CD8-positive, alpha-beta memory T cell (primary cell): ENCODE data around the gene GAS6. TPM values are rescaled to one million over a fixed set of nuclear protein-coding genes. Genes with fewer than 3 reads are reported as not detected.
"Not testable (repeated sequence)": the region's sequence is repeated elsewhere in the genome, so short reads cannot be mapped to it uniquely, and the experiment has no call there.

Experiments used
- CTCF ChIA-PET: fragments of 350-600 bp; sonication (Branson Sonifier 250); formaldehyde crosslinking; loops from one replicate; lab custom pipeline; 2021; ENCODE audit warnings: antibody characterized with exemption; lab: Charles Lee
- POLR2A ChIA-PET: fragments of 350-600 bp; sonication (Branson Sonifier 250); formaldehyde crosslinking; loops from one replicate; lab custom pipeline; 2021; ENCODE audit warnings: antibody characterized with exemption; lab: Charles Lee
- DNase-seq, 5 donors: peaks; one replicate each; pipeline versions ENCODE4 v3.0.0 to v3.0.0-alpha.2; 2020 to 2022; ENCODE audit warnings: mixed read lengths in 1 of 5
- H3K27ac ChIP-seq: one replicate; pipeline ENCODE4 v1.7.0; 2013; ENCODE audit warnings: low read depth, mild to moderate bottlenecking, low read length, moderate library complexity
- H3K27me3 ChIP-seq: 2 replicates; pipeline ENCODE4 v1.7.0; 2013; ENCODE audit warnings: low read length, mild to moderate bottlenecking; ENCODE audit not compliant: insufficient read depth, poor library complexity, severe bottlenecking
- H3K36me3 ChIP-seq: 2 replicates; pipeline ENCODE4 v1.7.0; 2013; ENCODE audit warnings: mild to moderate bottlenecking, low read length, moderate library complexity; ENCODE audit not compliant: insufficient read depth
- H3K4me1 ChIP-seq: 2 replicates; pipeline ENCODE4 v1.7.0; 2013; ENCODE audit warnings: mild to moderate bottlenecking, low read length, moderate library complexity; ENCODE audit not compliant: insufficient read depth
- H3K4me3 ChIP-seq: 2 replicates; pipeline ENCODE4 v1.7.0; 2013; ENCODE audit warnings: mild to moderate bottlenecking, low read length
- H3K9me3 ChIP-seq: 2 replicates; pipeline ENCODE4 v1.7.0; 2013; ENCODE audit warnings: mild to moderate bottlenecking, low read length
- H3K27ac Mint-ChIP-seq, 8 donors: one replicate each; pipeline ENCODE4 v1.8.0; 2020 to 2021; ENCODE audit warnings: mixed read lengths in 8 of 8, mild to moderate bottlenecking in 6 of 8, inconsistent platforms in 3 of 8, moderate library complexity in 3 of 8
- H3K27me3 Mint-ChIP-seq, 2 donors: one replicate each; pipeline ENCODE4 v1.8.0; 2020 to 2021; ENCODE audit warnings: mixed read lengths in 2 of 2, mild to moderate bottlenecking in 1 of 2, moderate library complexity in 1 of 2
- H3K36me3 Mint-ChIP-seq, 3 donors: one replicate each; pipeline ENCODE4 v1.8.0; 2020 to 2021; ENCODE audit warnings: mixed read lengths in 3 of 3, inconsistent platforms in 1 of 3, mild to moderate bottlenecking in 1 of 3
- H3K4me1 Mint-ChIP-seq, 3 donors: one replicate each; pipeline ENCODE4 v1.8.0; 2020 to 2021; ENCODE audit warnings: mixed read lengths in 3 of 3, inconsistent platforms in 1 of 3, mild to moderate bottlenecking in 1 of 3
- H3K4me3 Mint-ChIP-seq, 7 donors: one replicate each; pipeline ENCODE4 v1.8.0; 2020 to 2021; ENCODE audit warnings: mixed read lengths in 7 of 7, mild to moderate bottlenecking in 6 of 7, moderate library complexity in 4 of 7, inconsistent platforms in 2 of 7
- H3K9me3 Mint-ChIP-seq, 5 donors: one replicate each; pipeline ENCODE4 v1.8.0; 2020 to 2022; ENCODE audit warnings: mixed read lengths in 5 of 5, mild to moderate bottlenecking in 3 of 5, moderate library complexity in 2 of 5, inconsistent platforms in 1 of 5
- polyA plus RNA-seq: library from polyadenylated mRNA; unstranded; fragments of 300-500 nt; fragmentation: Illumina TruSeq; gene quantifications from one replicate; pipeline ENCODE4 v1.2.3, GENCODE V29; 2021
- total RNA-seq, 2 experiments: library from RNA; stranded (reverse); gene quantifications; one replicate each; pipeline ENCODE4 v1.2.3, GENCODE V29; 2021

GAS6 gene
- total and polyA plus RNA-seq, 3 experiments from 2014 or later = 0.42 to 0.50 (median 0.47) TPM

DNA sequence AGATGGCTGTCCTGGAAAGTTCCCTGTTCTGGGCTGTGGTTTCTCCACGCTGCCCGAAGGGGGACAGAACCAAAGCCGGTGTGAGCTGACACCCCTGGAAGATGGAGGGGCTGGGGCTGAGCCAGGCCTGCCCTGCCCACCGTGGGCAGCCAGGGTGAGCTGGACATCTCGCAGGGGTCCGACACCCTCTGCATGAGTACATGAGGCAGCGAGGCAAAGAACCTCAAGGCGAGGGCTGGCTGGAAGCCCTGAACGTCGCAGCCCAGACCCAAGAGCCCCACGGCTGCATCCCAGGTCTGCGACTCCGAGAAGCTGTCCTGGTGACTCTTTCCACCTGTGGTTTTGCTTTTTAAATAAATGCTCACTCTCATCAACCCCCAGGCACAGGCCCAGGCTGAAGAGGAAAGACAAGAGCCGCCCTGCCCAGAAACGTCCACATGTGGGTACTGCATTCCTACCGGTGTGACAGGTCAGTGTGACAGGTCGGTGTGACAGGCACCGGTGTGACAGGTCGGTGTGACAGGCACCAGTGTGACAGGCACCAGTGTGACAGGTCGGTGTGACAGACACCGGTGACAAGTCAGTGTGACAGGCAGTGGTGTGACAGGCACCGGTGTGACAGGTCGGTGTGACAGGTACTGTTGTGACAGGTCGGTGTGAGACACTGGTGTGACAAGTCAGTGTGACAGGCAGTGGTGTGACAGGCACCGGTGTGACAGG lies 30.6 kb downstream of the GAS6 start:
- Histone ChIP-seq H3K27ac (no peak overlapping the region), H3K27me3 (no peaks in the 10 kb centered on the region), H3K36me3 (no peaks in the 10 kb centered on the region), H3K4me3 (no peak overlapping the region), H3K9me3 (no peaks in the 10 kb centered on the region), H3K4me1 (no peaks in the 10 kb centered on the region)
- H3K9me3 Mint-ChIP-seq = no peaks in the 10 kb centered on the region
- no peak overlapping the region for H3K4me3 Mint-ChIP-seq
- DNase-seq = no peak
- H3K36me3 Mint-ChIP-seq = peaks cover 0 to 2% (median 1%) of the 10 kb centered on the region in 3 donors
- no peaks in the 10 kb centered on the region for H3K4me1 Mint-ChIP-seq
- CTCF ChIA-PET = no interaction called here
- POLR2A ChIA-PET = no interaction called here
- peak overlapping the region in 1 of 8 donors; percentile 24 for H3K27ac Mint-ChIP-seq
- peaks cover 0 to 4% of the 10 kb centered on the region in 2 donors for H3K27me3 Mint-ChIP-seq

DNA sequence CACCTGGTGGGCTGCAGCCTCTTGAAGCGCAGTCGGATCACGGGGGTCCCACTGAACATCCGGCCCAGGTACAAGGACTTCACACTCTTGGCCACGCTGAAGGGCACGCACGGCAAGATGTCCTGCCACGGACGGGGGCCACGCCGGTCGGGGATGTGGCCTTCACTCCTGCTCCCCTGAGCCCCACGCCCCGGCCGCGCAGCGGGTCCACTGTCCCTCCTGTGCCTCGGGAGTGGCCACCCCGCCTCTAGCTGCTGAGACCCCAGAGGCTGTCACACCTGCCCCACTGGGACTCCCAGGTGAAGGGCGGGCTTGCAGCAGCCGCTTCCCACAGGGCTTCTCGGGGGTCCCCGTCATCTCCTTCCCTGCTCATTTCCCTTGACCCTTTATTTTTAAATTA lies 31.2 kb downstream of the GAS6 start:
- Histone ChIP-seq H3K4me1 (no peaks in the 10 kb centered on the region), H3K27ac (no peak overlapping the region), H3K9me3 (no peaks in the 10 kb centered on the region), H3K27me3 (no peaks in the 10 kb centered on the region), H3K36me3 (no peaks in the 10 kb centered on the region), H3K4me3 (no peak overlapping the region)
- no peaks in the 10 kb centered on the region for H3K9me3 Mint-ChIP-seq
- H3K4me1 Mint-ChIP-seq = no peaks in the 10 kb centered on the region
- POLR2A ChIA-PET = no interaction called here
- CTCF ChIA-PET = no interaction called here
- no peak for DNase-seq
- H3K27me3 Mint-ChIP-seq = peaks cover 0 to 4% of the 10 kb centered on the region in 2 donors
- no peak overlapping the region for H3K4me3 Mint-ChIP-seq
- no peak overlapping the region for H3K27ac Mint-ChIP-seq
- peaks cover 0 to 2% (median 1%) of the 10 kb centered on the region in 3 donors for H3K36me3 Mint-ChIP-seq

DNA sequence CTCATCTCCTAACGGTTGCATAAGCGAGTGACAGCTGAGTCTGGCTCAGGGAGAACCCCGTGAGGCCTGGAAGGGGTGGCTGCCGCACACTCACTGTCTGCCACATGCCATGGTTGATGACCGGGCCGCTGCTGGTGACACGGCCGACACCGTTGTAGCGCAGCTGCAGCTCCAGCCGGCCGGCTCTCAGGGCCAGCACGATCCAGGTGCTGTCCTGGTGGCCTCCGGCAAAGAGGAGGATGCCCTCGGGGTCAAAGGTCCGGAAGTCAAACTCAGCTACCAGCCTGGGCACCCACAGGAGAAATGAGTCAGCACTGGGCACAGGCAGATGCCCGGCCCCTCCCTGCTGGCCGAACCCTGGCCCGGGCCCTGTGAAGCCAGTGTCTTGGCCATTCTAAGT lies 31.7 kb downstream of the GAS6 start:
- no peak overlapping the region for H3K4me3 ChIP-seq
- no peak overlapping the region for H3K27ac Mint-ChIP-seq
- no peaks in the 10 kb centered on the region for H3K27me3 ChIP-seq
- no peaks in the 10 kb centered on the region for H3K9me3 ChIP-seq
- no peaks in the 10 kb centered on the region for H3K36me3 ChIP-seq
- peaks cover 0 to 4% of the 10 kb centered on the region in 2 donors for H3K27me3 Mint-ChIP-seq
- H3K4me1 Mint-ChIP-seq = no peaks in the 10 kb centered on the region
- ChIA-PET POLR2A (no interaction called here), CTCF (no interaction called here)
- no peaks in the 10 kb centered on the region for H3K4me1 ChIP-seq
- no peaks in the 10 kb centered on the region for H3K9me3 Mint-ChIP-seq
- no peak overlapping the region for H3K4me3 Mint-ChIP-seq
- peaks cover 0 to 2% (median under 1%) of the 10 kb centered on the region in 3 donors for H3K36me3 Mint-ChIP-seq
- DNase-seq = no peak
- H3K27ac ChIP-seq = no peak overlapping the region

DNA sequence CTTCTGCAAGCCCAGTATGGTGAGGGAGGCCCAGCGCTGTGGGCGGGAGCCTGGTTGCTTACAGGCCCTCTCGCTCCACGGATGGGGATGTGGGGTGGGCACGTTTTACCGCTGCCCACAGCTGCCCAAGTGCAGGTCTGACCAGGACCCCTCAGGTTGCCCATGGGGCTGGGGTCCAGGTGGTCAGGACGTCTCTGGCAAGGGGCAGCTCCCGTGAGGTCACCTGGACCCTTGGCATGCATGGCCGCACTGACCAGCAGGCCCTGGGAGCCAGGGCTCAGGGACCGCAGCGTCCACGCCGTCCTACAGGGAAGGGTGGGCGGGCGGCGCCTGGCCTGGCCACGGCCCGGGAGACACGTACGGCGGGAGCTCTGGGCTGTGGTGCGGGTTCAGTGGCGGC lies 32.8 kb downstream of the GAS6 start:
- no peaks in the 10 kb centered on the region for H3K4me1 ChIP-seq
- no peaks in the 10 kb centered on the region for H3K36me3 ChIP-seq
- H3K27ac Mint-ChIP-seq = no peak overlapping the region
- no peaks in the 10 kb centered on the region for H3K9me3 Mint-ChIP-seq
- H3K4me3 Mint-ChIP-seq = no peak overlapping the region
- no peaks in the 10 kb centered on the region for H3K4me1 Mint-ChIP-seq
- no peak overlapping the region for H3K4me3 ChIP-seq
- ChIA-PET CTCF (no interaction called here), POLR2A (no interaction called here)
- no peak for DNase-seq
- H3K27me3 Mint-ChIP-seq = peaks cover 0 to 2% of the 10 kb centered on the region in 2 donors
- H3K36me3 Mint-ChIP-seq = peaks cover 0 to 2% (median 0%) of the 10 kb centered on the region in 3 donors
- no peaks in the 10 kb centered on the region for H3K9me3 ChIP-seq
- H3K27me3 ChIP-seq = no peaks in the 10 kb centered on the region
- H3K27ac ChIP-seq = no peak overlapping the region

DNA sequence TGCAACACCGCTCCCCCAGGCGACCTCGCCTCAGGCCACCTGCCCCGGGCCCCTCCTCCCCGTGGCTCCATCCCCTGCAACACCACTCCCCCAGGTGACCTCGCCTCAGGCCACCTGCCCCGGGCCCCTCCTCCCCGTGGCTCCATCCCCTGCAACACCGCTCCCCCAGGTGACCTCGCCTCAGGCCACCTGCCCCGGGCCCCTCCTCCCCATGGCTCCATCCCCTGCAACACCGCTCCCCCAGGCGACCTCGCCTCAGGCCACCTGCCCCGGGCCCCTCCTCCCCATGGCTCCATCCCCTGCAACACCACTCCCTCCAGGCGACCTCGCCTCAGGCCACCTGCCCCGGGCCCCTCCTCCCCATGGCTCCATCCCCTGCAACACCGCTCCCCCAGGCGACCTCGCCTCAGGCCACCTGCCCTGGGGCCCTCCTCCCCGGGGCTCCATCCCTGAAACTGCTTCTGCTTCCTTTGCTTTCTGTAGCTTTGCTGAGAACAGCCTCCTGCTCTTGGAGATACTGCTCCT lies 33.4 kb downstream of the GAS6 start:
- H3K4me1 ChIP-seq, H3K9me3 ChIP-seq, H3K4me3 ChIP-seq, DNase-seq, H3K4me1 Mint-ChIP-seq, H3K9me3 Mint-ChIP-seq, H3K36me3 ChIP-seq, POLR2A ChIA-PET, H3K27me3 ChIP-seq, H3K36me3 Mint-ChIP-seq, H3K4me3 Mint-ChIP-seq, H3K27ac Mint-ChIP-seq, CTCF ChIA-PET, H3K27me3 Mint-ChIP-seq, H3K27ac ChIP-seq: not testable (repeated sequence)

DNA sequence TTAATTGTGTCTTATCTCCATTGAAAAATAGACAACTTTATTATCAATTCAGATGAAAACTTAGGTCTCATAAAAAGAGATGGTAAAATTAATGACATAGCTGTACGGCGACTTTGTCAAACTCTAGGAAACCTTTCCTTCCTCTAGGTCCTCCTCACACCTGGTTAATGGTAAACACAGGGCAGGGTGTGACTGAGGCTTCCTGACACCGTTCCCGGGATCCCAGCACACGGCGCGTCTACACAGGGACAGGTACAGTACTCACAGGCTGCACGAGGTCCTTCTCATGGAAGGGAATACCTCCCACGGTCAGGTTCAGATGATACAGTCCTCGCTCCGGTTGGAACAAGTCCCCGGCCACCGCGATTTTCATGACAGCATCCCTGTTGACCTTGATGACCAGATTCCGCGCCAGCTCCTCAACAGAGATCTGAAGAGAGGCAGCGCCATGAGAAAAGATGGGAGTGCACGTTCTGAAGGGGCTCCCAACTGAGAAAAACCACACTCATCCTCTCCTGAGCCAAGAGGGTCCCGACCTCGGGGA lies 35.5 kb downstream of the GAS6 start:
- H3K36me3 ChIP-seq = no peaks in the 10 kb centered on the region
- Mint-ChIP-seq H3K9me3 (no peaks in the 10 kb centered on the region), H3K27ac (no peak overlapping the region), H3K36me3 (peaks cover 0 to 3% (median 1%) of the 10 kb centered on the region in 3 donors), H3K4me1 (no peaks in the 10 kb centered on the region), H3K4me3 (no peak overlapping the region), H3K27me3 (no peaks in the 10 kb centered on the region)
- no peaks in the 10 kb centered on the region for H3K4me1 ChIP-seq
- H3K27ac ChIP-seq = no peak overlapping the region
- H3K9me3 ChIP-seq = no peaks in the 10 kb centered on the region
- H3K4me3 ChIP-seq = no peak overlapping the region
- no peaks in the 10 kb centered on the region for H3K27me3 ChIP-seq
- CTCF ChIA-PET = no interaction called here
- POLR2A ChIA-PET = no interaction called here
- no peak for DNase-seq

DNA sequence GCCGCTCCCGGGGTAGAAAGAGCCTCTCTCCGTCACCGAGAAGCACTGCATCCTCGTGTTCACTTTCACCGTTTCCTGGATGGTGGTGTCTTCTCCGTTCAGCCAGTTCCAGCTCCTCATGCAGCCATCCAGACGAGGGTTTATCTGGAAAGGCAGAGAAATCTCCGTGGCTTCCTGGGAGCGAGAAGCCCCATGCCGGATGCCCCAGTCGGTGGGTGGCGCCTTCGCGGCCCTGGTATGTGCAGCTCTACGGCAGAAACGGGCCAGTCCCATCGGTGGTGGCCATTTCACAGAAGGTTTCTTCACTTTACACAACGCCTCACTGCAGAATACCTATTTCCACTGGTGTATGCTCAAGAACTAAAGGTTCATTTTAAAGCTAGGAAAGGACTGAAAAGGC lies 36.9 kb downstream of the GAS6 start:
- Histone ChIP-seq H3K27me3 (no peaks in the 10 kb centered on the region), H3K36me3 (no peaks in the 10 kb centered on the region), H3K9me3 (no peaks in the 10 kb centered on the region), H3K4me1 (no peaks in the 10 kb centered on the region), H3K4me3 (no peak overlapping the region), H3K27ac (no peak overlapping the region)
- DNase-seq = no peak
- POLR2A ChIA-PET = interaction anchor here (0.6 kb wide), 1 partner anchor 284 kb away, joined by 3 read pairs; no protein-coding TSS in a partner anchor
- CTCF ChIA-PET = no interaction called here
- Mint-ChIP-seq H3K27me3 (no peaks in the 10 kb centered on the region), H3K4me1 (no peaks in the 10 kb centered on the region), H3K4me3 (no peak overlapping the region), H3K9me3 (no peaks in the 10 kb centered on the region), H3K36me3 (peaks cover 0 to 3% (median 1%) of the 10 kb centered on the region in 3 donors), H3K27ac (no peak overlapping the region)

DNA sequence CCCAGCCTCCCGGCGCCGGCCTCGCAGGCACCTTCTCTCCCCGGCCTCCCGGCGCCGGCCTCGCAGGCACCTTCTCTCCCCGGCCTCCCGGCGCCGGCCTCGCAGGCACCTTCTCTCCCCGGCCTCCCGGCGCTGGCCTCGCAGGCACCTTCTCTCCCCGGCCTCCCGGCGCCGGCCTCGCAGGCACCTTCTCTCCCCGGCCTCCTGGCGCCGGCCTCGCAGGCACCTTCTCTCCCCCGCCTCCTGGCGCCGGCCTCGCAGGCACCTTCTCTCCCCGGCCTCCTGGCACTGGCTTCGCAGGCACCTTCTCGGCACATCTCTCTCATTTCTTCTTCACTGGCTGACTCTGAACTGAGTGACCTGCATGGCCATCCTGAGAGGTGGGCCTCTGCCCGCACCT lies 37.4 kb downstream of the GAS6 start:
- H3K27me3 ChIP-seq, H3K4me3 ChIP-seq, H3K27ac Mint-ChIP-seq, H3K36me3 Mint-ChIP-seq, H3K9me3 Mint-ChIP-seq, H3K9me3 ChIP-seq, DNase-seq, H3K4me1 Mint-ChIP-seq, CTCF ChIA-PET, H3K4me3 Mint-ChIP-seq, H3K27ac ChIP-seq, H3K4me1 ChIP-seq, POLR2A ChIA-PET, H3K36me3 ChIP-seq, H3K27me3 Mint-ChIP-seq: not testable (repeated sequence)
